Stimulated activated effector memory CD8-positive, alpha-beta T cell treated with anti-CD3 and anti-CD28 coated beads, Interleukin-12 subunit alpha, Interleukin-12 subunit beta, amount 100 ng/mL, for 72 hours (primary cell): ENCODE data around the gene DNAL1.

Experiments used
- ATAC-seq: fragments of 150-1000 bp; cut with Tn5 transposase; 2 replicates; pipeline ENCODE4 v1.10.0; 2021
- DNase-seq, 2 donors: peaks; one replicate each; pipeline ENCODE4 v3.0.0; 2021 to 2022; ENCODE audit warnings: low spot score in 2 of 2
- H3K27ac Mint-ChIP-seq: one replicate; pipeline ENCODE4 v1.8.0; 2022; ENCODE audit warnings: mild to moderate bottlenecking, mixed read lengths
- H3K36me3 Mint-ChIP-seq: one replicate; pipeline ENCODE4 v1.8.0; 2022; ENCODE audit warnings: mild to moderate bottlenecking, mixed read lengths
- H3K4me1 Mint-ChIP-seq: one replicate; pipeline ENCODE4 v1.8.0; 2022; ENCODE audit warnings: mixed read lengths
- H3K4me3 Mint-ChIP-seq: one replicate; pipeline ENCODE4 v1.8.0; 2022; ENCODE audit warnings: mild to moderate bottlenecking, mixed read lengths
- H3K9me3 Mint-ChIP-seq: one replicate; pipeline ENCODE4 v1.8.0; 2022; ENCODE audit warnings: mixed read lengths

Gene DNAL1

GRCh38 chr14:73747379-73748211 is 102.8 kb downstream of the DNAL1 start:
- H3K27ac Mint-ChIP-seq, result peak overlapping the region; percentile 86
- H3K4me3 Mint-ChIP-seq, result peak overlapping the region; percentile 83
- ATAC-seq, result no peak
- no peak for DNase-seq
- H3K4me1 Mint-ChIP-seq, result peaks cover 98% of the 10 kb centered on the region
- H3K36me3 Mint-ChIP-seq, result peaks cover 55% of the 10 kb centered on the region
- no peaks in the 10 kb centered on the region for H3K9me3 Mint-ChIP-seq

GRCh38 chr14:73748858-73749357 is 104.1 kb downstream of the DNAL1 start:
- peaks cover 54% of the 10 kb centered on the region for H3K36me3 Mint-ChIP-seq

GRCh38 chr14:73749706-73750530 is 105.1 kb downstream of the DNAL1 start:
- peak overlapping the region; percentile 83 for H3K4me3 Mint-ChIP-seq
- ATAC-seq, result no peak
- DNase-seq, result no peak
- H3K27ac Mint-ChIP-seq, result no peak overlapping the region
- no peaks in the 10 kb centered on the region for H3K9me3 Mint-ChIP-seq
- H3K36me3 Mint-ChIP-seq, result peaks cover 58% of the 10 kb centered on the region
- peaks cover 98% of the 10 kb centered on the region for H3K4me1 Mint-ChIP-seq

More at GRCh38 chr14:73748858-73749357, 104.1 kb downstream of the DNAL1 start:
- Mint-ChIP-seq H3K27ac (peak overlapping the region; percentile 30), H3K9me3 (no peaks in the 10 kb centered on the region), H3K4me1 (peaks cover 98% of the 10 kb centered on the region), H3K4me3 (peak overlapping the region; percentile 83)
- DNase-seq (no peak), ATAC-seq (no peak)

DNA sequence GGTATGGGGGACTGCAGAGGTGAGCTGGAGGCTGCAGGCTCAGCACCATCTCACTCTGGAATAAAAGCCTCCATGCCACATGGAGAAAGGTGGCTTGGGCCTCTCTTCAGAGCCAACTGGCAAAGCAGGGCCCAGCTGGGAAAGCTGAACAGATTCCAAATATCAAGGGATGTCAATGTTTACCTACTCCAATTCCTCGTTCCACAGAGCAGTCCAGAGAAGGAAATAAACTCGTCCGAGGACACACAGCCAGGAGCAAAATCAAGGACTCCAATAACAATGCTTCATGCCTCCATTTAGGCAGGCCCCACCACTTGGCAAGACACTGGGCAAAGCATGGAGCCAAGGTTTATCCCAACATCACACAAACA is 105.7 kb downstream of the DNAL1 start:
- Mint-ChIP-seq H3K27ac (no peak overlapping the region), H3K4me3 (peak overlapping the region; percentile 83), H3K36me3 (peaks cover 59% of the 10 kb centered on the region), H3K9me3 (no peaks in the 10 kb centered on the region), H3K4me1 (peaks cover 98% of the 10 kb centered on the region)
- ATAC-seq, result no peak
- DNase-seq, result no peak

- Mint-ChIP-seq H3K9me3 (no peaks in the 10 kb centered on the region), H3K27ac (peak overlapping the region; percentile 91), H3K4me1 (peaks cover 100% of the 10 kb centered on the region), H3K4me3 (peak overlapping the region; percentile 83), H3K36me3 (peaks cover 66% of the 10 kb centered on the region)
- ATAC-seq (no peak), DNase-seq (no peak)
These were observed 106.4 kb downstream of the DNAL1 start for GRCh38 chr14:73751157-73751691.

DNA sequence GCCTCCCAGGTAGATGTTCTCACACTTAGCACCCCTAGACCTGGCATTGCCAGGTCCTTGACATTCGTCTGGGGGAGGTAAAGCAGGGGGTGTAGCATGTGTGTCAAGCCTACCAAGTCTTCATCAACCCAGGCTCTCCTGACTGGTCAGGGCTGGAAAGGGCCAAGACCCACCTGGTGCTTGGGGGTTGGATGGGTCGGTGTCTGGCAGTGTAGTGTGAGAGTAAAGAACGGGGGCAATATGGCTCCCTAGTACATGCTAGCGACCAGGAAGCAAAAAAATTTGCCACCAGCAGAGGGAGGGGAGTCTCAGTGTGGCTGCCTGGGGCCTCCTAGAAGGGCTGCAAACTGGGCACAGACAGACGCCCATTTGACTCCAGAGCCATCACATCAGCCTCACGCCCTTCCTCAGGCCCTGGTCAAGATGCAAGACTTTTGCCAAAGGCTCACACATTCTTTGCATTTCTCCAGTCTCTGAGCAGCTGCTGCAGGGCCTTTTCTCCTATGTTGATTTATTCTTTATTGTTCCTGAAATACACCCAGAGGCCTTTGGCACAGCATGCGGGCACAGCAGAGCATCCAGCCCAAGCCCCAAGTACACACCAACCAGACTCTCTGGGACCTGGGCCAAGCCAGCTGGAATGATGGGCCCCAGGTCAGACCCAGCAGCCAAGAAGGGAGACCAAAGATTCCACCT is 107.7 kb downstream of the DNAL1 start:
- Mint-ChIP-seq H3K4me3 (peak overlapping the region; percentile 83), H3K4me1 (peaks cover 100% of the 10 kb centered on the region), H3K9me3 (no peaks in the 10 kb centered on the region), H3K27ac (peak overlapping the region; percentile 91), H3K36me3 (peaks cover 70% of the 10 kb centered on the region)
- DNase-seq, result no peak
- ATAC-seq, result peak; percentile 14
